ENCODE results near the gene IL6R. TPM values are rescaled to one million over a fixed set of nuclear protein-coding genes. Genes with fewer than 3 reads are reported as not detected.

IL6R gene
- total and polyA plus RNA-seq, 2 donors from 2014 or later, result 6.2 to 33.0 TPM

DNA sequence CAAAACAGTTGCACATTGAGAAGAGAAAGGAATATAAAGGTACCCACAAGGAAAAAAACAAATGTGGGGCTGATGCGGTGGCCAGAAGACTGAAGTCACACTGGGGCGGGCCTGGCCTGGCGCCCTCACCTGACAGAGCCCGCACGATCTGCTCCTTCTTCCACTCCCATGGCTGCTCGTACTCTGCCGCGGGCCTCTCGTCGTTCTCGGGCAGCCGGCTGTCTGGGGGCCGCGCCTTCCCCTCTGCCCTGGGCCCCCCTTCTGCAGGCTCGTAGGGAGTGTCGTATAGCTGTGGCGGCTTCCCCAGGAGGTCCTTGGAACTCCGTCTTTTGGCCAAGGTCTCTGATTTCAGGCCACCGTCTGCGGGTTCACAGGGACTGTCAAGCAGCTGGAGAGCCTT is 83.8 kb downstream of the IL6R start:
- intact Hi-C loops (cut with DNase I), result no loop called here
- H3K36me3 ChIP-seq (ENCODE audit: control insufficient read depth in 2 of 3, insufficient read depth in 3 of 3, low read length in 3 of 3), result peaks cover 0 to 2% (median 0%) of the 10 kb centered on the region in 3 donors
- H3K4me1 ChIP-seq (ENCODE audit: control insufficient read depth in 2 of 3, insufficient read depth in 2 of 3, low read depth in 1 of 3, low read length in 3 of 3), result peaks cover 0 to 5% (median 0%) of the 10 kb centered on the region in 3 donors
- FAIRE-seq, result no peak
- H3K27me3 ChIP-seq (ENCODE audit: control insufficient read depth, insufficient read depth, low read length), result no peaks in the 10 kb centered on the region
- H3K27ac ChIP-seq (ENCODE audit: low read depth in 2 of 2, low read length in 2 of 2), result no peak overlapping the region
- H3K9me3 ChIP-seq (ENCODE audit: control insufficient read depth in 2 of 3, insufficient read depth in 1 of 3, low read length in 3 of 3), result no peaks in the 10 kb centered on the region
- peak in 3 of 5 donors; percentile 26 to 46 (median 36) for DNase-seq
- H3K9ac ChIP-seq (ENCODE audit: low read length in 3 of 3), result no peak overlapping the region
- H3K4me3 ChIP-seq (ENCODE audit: low read length in 3 of 3), result no peak overlapping the region
- TF ChIP-seq, protein P1, sequence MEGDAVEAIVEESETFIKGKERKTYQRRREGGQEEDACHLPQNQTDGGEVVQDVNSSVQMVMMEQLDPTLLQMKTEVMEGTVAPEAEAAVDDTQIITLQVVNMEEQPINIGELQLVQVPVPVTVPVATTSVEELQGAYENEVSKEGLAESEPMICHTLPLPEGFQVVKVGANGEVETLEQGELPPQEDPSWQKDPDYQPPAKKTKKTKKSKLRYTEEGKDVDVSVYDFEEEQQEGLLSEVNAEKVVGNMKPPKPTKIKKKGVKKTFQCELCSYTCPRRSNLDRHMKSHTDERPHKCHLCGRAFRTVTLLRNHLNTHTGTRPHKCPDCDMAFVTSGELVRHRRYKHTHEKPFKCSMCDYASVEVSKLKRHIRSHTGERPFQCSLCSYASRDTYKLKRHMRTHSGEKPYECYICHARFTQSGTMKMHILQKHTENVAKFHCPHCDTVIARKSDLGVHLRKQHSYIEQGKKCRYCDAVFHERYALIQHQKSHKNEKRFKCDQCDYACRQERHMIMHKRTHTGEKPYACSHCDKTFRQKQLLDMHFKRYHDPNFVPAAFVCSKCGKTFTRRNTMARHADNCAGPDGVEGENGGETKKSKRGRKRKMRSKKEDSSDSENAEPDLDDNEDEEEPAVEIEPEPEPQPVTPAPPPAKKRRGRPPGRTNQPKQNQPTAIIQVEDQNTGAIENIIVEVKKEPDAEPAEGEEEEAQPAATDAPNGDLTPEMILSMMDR (IDR thresholded peaks at IDR 0.05; ENCODE audit: borderline replicate concordance, extremely low read depth, insufficient read depth), result no peak

DNA sequence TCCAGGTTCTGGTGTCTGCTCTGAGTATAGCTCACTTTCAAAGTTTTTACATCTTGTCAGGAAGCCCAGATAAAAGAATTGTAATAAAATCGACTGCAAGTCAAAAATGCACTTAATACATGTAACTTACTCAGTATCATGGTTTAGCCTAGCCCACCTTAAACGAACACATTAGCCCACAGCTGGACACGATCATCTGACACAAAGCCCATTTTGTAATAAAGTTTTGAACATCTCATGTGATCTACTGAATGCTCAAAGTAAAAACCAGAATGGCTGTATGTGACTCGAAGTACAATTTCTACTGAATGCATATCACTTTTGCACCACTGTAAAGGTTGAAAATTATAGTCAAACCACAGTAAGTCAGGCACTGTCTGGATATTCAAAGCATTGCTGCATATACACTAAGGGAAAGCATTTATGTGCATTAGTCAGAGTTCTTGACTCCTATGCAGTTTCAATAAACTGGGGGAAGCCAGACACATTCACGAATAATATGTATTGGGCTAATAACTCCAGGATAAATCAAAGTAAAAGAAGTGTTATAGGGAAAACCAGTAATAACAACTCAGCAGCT is 84.6 kb downstream of the IL6R start:
- H3K4me1 ChIP-seq (ENCODE audit: control insufficient read depth in 2 of 3, insufficient read depth in 2 of 3, low read depth in 1 of 3, low read length in 3 of 3), result peaks cover 0 to 5% (median 0%) of the 10 kb centered on the region in 3 donors
- DNase-seq (peak in 1 of 5 donors; percentile 60), FAIRE-seq (no peak)
- H3K27ac ChIP-seq (ENCODE audit: low read depth in 2 of 2, low read length in 2 of 2), result no peak overlapping the region
- H3K9me3 ChIP-seq (ENCODE audit: control insufficient read depth in 2 of 3, insufficient read depth in 1 of 3, low read length in 3 of 3), result no peaks in the 10 kb centered on the region
- intact Hi-C loops (cut with DNase I), result no loop called here
- peaks cover 0 to 2% (median 0%) of the 10 kb centered on the region in 3 donors for H3K36me3 ChIP-seq (ENCODE audit: control insufficient read depth in 2 of 3, insufficient read depth in 3 of 3, low read length in 3 of 3)
- no peaks in the 10 kb centered on the region for H3K27me3 ChIP-seq (ENCODE audit: control insufficient read depth, insufficient read depth, low read length)
- H3K4me3 ChIP-seq (ENCODE audit: low read length in 3 of 3), result no peak overlapping the region
- H3K9ac ChIP-seq (ENCODE audit: low read length in 3 of 3), result no peak overlapping the region
- TF ChIP-seq, protein P1 (IDR thresholded peaks at IDR 0.05; ENCODE audit: borderline replicate concordance, extremely low read depth, insufficient read depth), result no peak

DNA sequence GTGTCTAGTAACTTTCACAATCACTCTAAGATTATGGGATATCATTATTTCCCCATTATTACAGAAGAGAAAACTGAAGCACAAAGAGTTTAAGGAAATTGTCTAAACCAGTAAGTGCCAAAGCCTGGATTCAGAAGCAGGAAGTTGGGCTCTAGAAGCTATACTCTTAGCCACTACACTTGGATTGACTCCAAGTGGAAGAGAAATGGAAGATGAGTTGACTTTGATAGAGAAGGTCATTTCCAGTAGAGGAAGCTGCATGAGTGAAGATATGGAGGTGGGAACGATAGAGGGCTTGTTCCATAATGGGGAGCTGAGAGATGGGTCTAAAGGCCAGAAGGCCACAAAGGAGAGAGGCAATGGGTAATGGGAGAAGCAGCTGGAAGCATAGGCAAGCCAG is 85.2 kb downstream of the IL6R start:
- FAIRE-seq (no peak), DNase-seq (no peak)
- peaks cover 0 to 2% (median 0%) of the 10 kb centered on the region in 3 donors for H3K36me3 ChIP-seq (ENCODE audit: control insufficient read depth in 2 of 3, insufficient read depth in 3 of 3, low read length in 3 of 3)
- TF ChIP-seq, protein P1 (IDR thresholded peaks at IDR 0.05; ENCODE audit: borderline replicate concordance, extremely low read depth, insufficient read depth), result no peak
- intact Hi-C loops (cut with DNase I), result no loop called here
- H3K4me1 ChIP-seq (ENCODE audit: control insufficient read depth in 2 of 3, insufficient read depth in 2 of 3, low read depth in 1 of 3, low read length in 3 of 3), result peaks cover 0 to 5% (median 0%) of the 10 kb centered on the region in 3 donors
- no peak overlapping the region for H3K9ac ChIP-seq (ENCODE audit: low read length in 3 of 3)
- no peak overlapping the region for H3K4me3 ChIP-seq (ENCODE audit: low read length in 3 of 3)
- no peaks in the 10 kb centered on the region for H3K9me3 ChIP-seq (ENCODE audit: control insufficient read depth in 2 of 3, insufficient read depth in 1 of 3, low read length in 3 of 3)
- no peaks in the 10 kb centered on the region for H3K27me3 ChIP-seq (ENCODE audit: control insufficient read depth, insufficient read depth, low read length)
- no peak overlapping the region for H3K27ac ChIP-seq (ENCODE audit: low read depth in 2 of 2, low read length in 2 of 2)

DNA sequence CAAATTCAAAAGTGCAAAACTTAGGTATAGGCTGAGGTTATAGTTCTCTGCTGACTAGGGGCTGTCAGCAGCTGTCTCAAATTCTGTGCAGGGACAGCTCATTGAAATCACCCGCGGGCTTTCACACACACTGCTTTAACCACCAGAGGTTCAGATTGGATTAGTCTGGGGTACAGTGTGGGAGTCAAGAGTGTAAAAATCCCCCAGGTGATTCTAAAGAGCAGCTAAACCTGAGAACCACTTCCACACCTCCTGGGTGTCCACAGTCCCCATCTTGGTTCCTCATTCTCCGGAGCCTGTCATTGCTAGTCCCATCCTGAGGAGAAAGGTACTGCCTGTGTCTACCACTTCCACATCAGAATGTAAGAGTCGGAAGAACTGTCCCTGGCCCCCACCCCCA is 87.0 kb downstream of the IL6R start:
- Histone ChIP-seq H3K36me3 (ENCODE audit: control insufficient read depth in 2 of 3, insufficient read depth in 3 of 3, low read length in 3 of 3) (no peaks in the 10 kb centered on the region), H3K4me3 (ENCODE audit: low read length in 3 of 3) (no peak overlapping the region), H3K4me1 (ENCODE audit: control insufficient read depth in 2 of 3, insufficient read depth in 2 of 3, low read depth in 1 of 3, low read length in 3 of 3) (peaks cover 0 to 3% (median 0%) of the 10 kb centered on the region in 3 donors), H3K27ac (ENCODE audit: low read depth in 2 of 2, low read length in 2 of 2) (no peak overlapping the region), H3K27me3 (ENCODE audit: control insufficient read depth, insufficient read depth, low read length) (no peaks in the 10 kb centered on the region), H3K9ac (ENCODE audit: low read length in 3 of 3) (no peak overlapping the region), H3K9me3 (ENCODE audit: control insufficient read depth in 2 of 3, insufficient read depth in 1 of 3, low read length in 3 of 3) (no peaks in the 10 kb centered on the region)
- DNase-seq (no peak), FAIRE-seq (no peak)
- intact Hi-C loops (cut with DNase I), result no loop called here
- TF ChIP-seq, protein P1 (IDR thresholded peaks at IDR 0.05; ENCODE audit: borderline replicate concordance, extremely low read depth, insufficient read depth), result no peak
